GM21390 (cell line): Measurements from ENCODE around the gene ABCA4.
"Not testable (repeated sequence)": the region's sequence is repeated elsewhere in the genome, so short reads cannot be mapped to it uniquely, and the experiment has no call there.

ENCODE experiments used
- ATAC-seq: cut with Tn5 transposase; IDR thresholded peaks from one replicate; pipeline ENCODE4 v1.9.1; 2021; ENCODE audit not compliant: unreplicated experiment

ABCA4 gene

GRCh38 chr1:94011129-94011528 is 109.8 kb downstream of the ABCA4 start:
- ATAC-seq: no peak

- no peak for ATAC-seq
Observed at GRCh38 chr1:94009304-94009703, 111.6 kb downstream of the ABCA4 start.

GRCh38 chr1:94006604-94007003 is 114.3 kb downstream of the ABCA4 start:
- ATAC-seq: no peak

GRCh38 chr1:94004924-94005323 is 116.0 kb downstream of the ABCA4 start:
- no peak for ATAC-seq

- no peak for ATAC-seq
Observed at GRCh38 chr1:94002046-94002787, 118.7 kb downstream of the ABCA4 start.

GRCh38 chr1:94001397-94002045 is 119.4 kb downstream of the ABCA4 start:
- ATAC-seq: no peak

GRCh38 chr1:94000510-94001282 is 120.3 kb downstream of the ABCA4 start:
- no peak for ATAC-seq

- ATAC-seq: no peak
Observed at GRCh38 chr1:93999840-94000415, 121.0 kb downstream of the ABCA4 start.

- ATAC-seq: not testable (repeated sequence)
Observed at GRCh38 chr1:93998532-93998931, 122.4 kb downstream of the ABCA4 start.

- ATAC-seq: no peak
Observed at GRCh38 chr1:93997756-93998155, 123.2 kb downstream of the ABCA4 start.

- ATAC-seq: no peak
Observed at GRCh38 chr1:93995837-93996536, 125.0 kb downstream of the ABCA4 start.

GRCh38 chr1:93993731-93994130 is 127.2 kb downstream of the ABCA4 start:
- ATAC-seq: no peak

- no peak for ATAC-seq
Observed at GRCh38 chr1:93992954-93993353, 128.0 kb downstream of the ABCA4 start.

- ATAC-seq: no peak
Observed at GRCh38 chr1:93992190-93992589, 128.8 kb downstream of the ABCA4 start.

GRCh38 chr1:93991271-93991670 is 129.7 kb downstream of the ABCA4 start:
- ATAC-seq: no peak

GRCh38 chr1:93990477-93990876 is 130.5 kb downstream of the ABCA4 start:
- not testable (repeated sequence) for ATAC-seq

GRCh38 chr1:93990010-93990409 is 130.9 kb downstream of the ABCA4 start:
- ATAC-seq: no peak

GRCh38 chr1:93989601-93990000 is 131.3 kb downstream of the ABCA4 start:
- ATAC-seq: no peak

GRCh38 chr1:93988634-93989350 is 132.2 kb downstream of the ABCA4 start:
- no peak for ATAC-seq

GRCh38 chr1:93981274-93981667 is 139.7 kb downstream of the ABCA4 start:
- no peak for ATAC-seq
